Upper lobe of left lung (tissue), 6 donors: ENCODE measurements around the gene PRPH. TPM values are rescaled to one million over a fixed set of nuclear protein-coding genes. Genes with fewer than 3 reads are reported as not detected.
A peak's percentile ranks its signal among the peaks of the same experiment; 100 is the strongest.

ENCODE experiments used
- ATAC-seq, 2 donors: fragments of 200-7000 bp; cut with Tn5 transposase; one replicate each; pipeline ENCODE4 v1.9.1; 2022; ENCODE audit warnings: mild to moderate bottlenecking in 2 of 2, moderate library complexity in 2 of 2; ENCODE audit not compliant: low FRiP score in 2 of 2
- DNase-seq, 2 donors: peaks; one replicate each; pipeline ENCODE4 v3.0.0-alpha.2; 2019 to 2020
- H3K27ac ChIP-seq, 4 donors: fragments of 200-600 bp; sonication (generic); one replicate each; pipeline ENCODE4 v1.5.1; 2016 to 2019
- H3K27me3 ChIP-seq, 4 donors: fragments of 200-600 bp; sonication (generic); one replicate each; pipeline ENCODE4 v1.5.1; 2017 to 2019
- H3K36me3 ChIP-seq, 4 donors: fragments of 200-600 bp; sonication (generic); one replicate each; pipeline ENCODE4 v1.5.1; 2016 to 2019
- H3K4me1 ChIP-seq, 4 donors: fragments of 200-600 bp; sonication (generic); one replicate each; pipeline ENCODE4 v1.5.1; 2018 to 2019
- H3K4me3 ChIP-seq, 4 donors: fragments of 200-600 bp; sonication (generic); one replicate each; pipeline ENCODE4 v1.5.1; 2017 to 2019; ENCODE audit warnings: mild to moderate bottlenecking in 2 of 4, moderate library complexity in 1 of 4
- H3K9me3 ChIP-seq, 4 donors: fragments of 200-600 bp; sonication (generic); one replicate each; pipeline ENCODE4 v1.5.1; 2018 to 2019
- CTCF ChIP-seq, 6 experiments: fragments of 450-650 bp in 4 of 6; fragments of 200-600 bp in 2 of 6; sonication (generic) in 2 of 6; IDR thresholded peaks; one replicate each; pipeline ENCODE4 v1.5.1; 2016 to 2019; ENCODE audit warnings: antibody characterized with exemption in 6 of 6
- EP300 ChIP-seq, 4 donors: sonication (generic); formaldehyde crosslinking; IDR thresholded peaks; one replicate each; pipeline ENCODE4 v1.5.1; 2017; ENCODE audit warnings: antibody characterized with exemption in 4 of 4, control low read depth in 2 of 4
- POLR2A ChIP-seq, 4 donors: fragments of 450-650 bp; IDR thresholded peaks; one replicate each; pipeline ENCODE4 v1.5.1; 2016 to 2017; ENCODE audit warnings: antibody characterized with exemption in 4 of 4, mild to moderate bottlenecking in 2 of 4
- POLR2AphosphoS5 ChIP-seq, 2 donors: sonication (generic); formaldehyde crosslinking; IDR thresholded peaks; one replicate each; pipeline ENCODE4 v1.5.1; 2017; ENCODE audit warnings: antibody characterized with exemption in 2 of 2
- WGBS, 2 donors: methylation state at CpG; one replicate each; pipeline ENCODE4 v1.1.5; 2017 to 2018; 5-methylcytosine and 5-hydroxymethylcytosine counted together
- total RNA-seq, 6 donors: library from RNA; depleted of rRNA in 4 of 6; stranded (reverse); fragments of >200 nt in 4 of 6; gene quantifications; one replicate each; pipeline versions ENCODE4 v1.1.0 to v1.2.1, GENCODE V29; 2016 to 2021
- donor health status: DM: no; HTN: no; CAD: no; lungs with moderate emphysema.
- donor health status: DM: no; HTN: yes; CAD: no; lungs with severe emphysema.

Gene PRPH
- total RNA-seq, 6 donors from 2014 or later, result 0.27 to 1.2 TPM; not detected in 4

- no peak overlapping the region for H3K4me3 ChIP-seq
- 29 to 33% methylated on average over 11 to 14 of the region's 18 CpGs for WGBS, 2 donors
- H3K27ac ChIP-seq, result peak overlapping the region in 2 of 4 donors; percentile 28 to 55
- DNase-seq (peak in 1 of 2 donors; percentile 48), ATAC-seq (peak; percentile 17 to 25)
- no peaks in the 10 kb centered on the region for H3K9me3 ChIP-seq
- H3K27me3 ChIP-seq, result peaks cover 0 to 41% (median 31%) of the 10 kb centered on the region in 4 donors
- TF ChIP-seq CTCF (IDR thresholded peaks at IDR 0.05), result no peak
- TF ChIP-seq EP300 (IDR thresholded peaks at IDR 0.05), result no peak
- no peak for TF ChIP-seq POLR2AphosphoS5 (IDR thresholded peaks at IDR 0.05)
- TF ChIP-seq POLR2A (IDR thresholded peaks at IDR 0.05), result no peak
- H3K4me1 ChIP-seq, result peaks cover 21 to 44% (median 29%) of the 10 kb centered on the region in 4 donors
- H3K36me3 ChIP-seq, result no peaks in the 10 kb centered on the region
Measured at GRCh38 chr12:49293056-49293956, 1.6 kb upstream of the PRPH start.

GRCh38 chr12:49294086-49294803 lies 702 bp upstream of the PRPH start:
- WGBS, 2 donors, result 40 to 77% methylated on average over 1 to 8 of the region's 8 CpGs
- H3K4me1 ChIP-seq, result peaks cover 21 to 46% (median 29%) of the 10 kb centered on the region in 4 donors
- ATAC-seq, result no peak

GRCh38 chr12:49294804-49295081 lies 204 bp upstream of the PRPH start:
- no peak for DNase-seq
- no peak for ATAC-seq
- H3K27ac ChIP-seq, result no peak overlapping the region
- H3K4me3 ChIP-seq, result no peak overlapping the region
- peaks cover 21 to 46% (median 29%) of the 10 kb centered on the region in 4 donors for H3K4me1 ChIP-seq
- WGBS, 2 donors, result 67 to 71% methylated on average over 1 to 5 of the region's 5 CpGs
- no peak for TF ChIP-seq EP300 (IDR thresholded peaks at IDR 0.05)
- TF ChIP-seq POLR2AphosphoS5 (IDR thresholded peaks at IDR 0.05), result no peak
- TF ChIP-seq CTCF (IDR thresholded peaks at IDR 0.05), result no peak
- no peak for TF ChIP-seq POLR2A (IDR thresholded peaks at IDR 0.05)
- no peaks in the 10 kb centered on the region for H3K9me3 ChIP-seq
- H3K36me3 ChIP-seq, result no peaks in the 10 kb centered on the region
- H3K27me3 ChIP-seq, result peaks cover 0 to 42% (median 34%) of the 10 kb centered on the region in 4 donors

More at GRCh38 chr12:49294086-49294803, 702 bp upstream of the PRPH start:
- H3K9me3 ChIP-seq, result no peaks in the 10 kb centered on the region
- H3K4me3 ChIP-seq, result no peak overlapping the region
- TF ChIP-seq CTCF (IDR thresholded peaks at IDR 0.05) (no peak), POLR2AphosphoS5 (IDR thresholded peaks at IDR 0.05) (no peak), POLR2A (IDR thresholded peaks at IDR 0.05) (no peak), EP300 (IDR thresholded peaks at IDR 0.05) (no peak)
- DNase-seq, result no peak
- H3K27me3 ChIP-seq, result peaks cover 0 to 42% (median 34%) of the 10 kb centered on the region in 4 donors
- no peaks in the 10 kb centered on the region for H3K36me3 ChIP-seq
- H3K27ac ChIP-seq, result peak overlapping the region in 1 of 4 donors; percentile 28

- H3K4me1 ChIP-seq, result peaks cover 21 to 46% (median 29%) of the 10 kb centered on the region in 4 donors
- 20 to 23% methylated on average over 13 to 53 of the region's 54 CpGs for WGBS, 2 donors
- no peak for TF ChIP-seq POLR2A (IDR thresholded peaks at IDR 0.05)
- peak; percentile 58 to 80 (median 68) for TF ChIP-seq CTCF (IDR thresholded peaks at IDR 0.05)
- TF ChIP-seq EP300 (IDR thresholded peaks at IDR 0.05), result no peak
- TF ChIP-seq POLR2AphosphoS5 (IDR thresholded peaks at IDR 0.05), result no peak
- peak; percentile 58 to 91 for DNase-seq
- H3K4me3 ChIP-seq, result peak overlapping the region in 3 of 4 donors; percentile 6 to 27 (median 12)
- H3K36me3 ChIP-seq, result no peaks in the 10 kb centered on the region
- no peak overlapping the region for H3K27ac ChIP-seq
- H3K9me3 ChIP-seq, result no peaks in the 10 kb centered on the region
- peak in 1 of 2 donors; percentile 56 for ATAC-seq
- peaks cover 0 to 42% (median 34%) of the 10 kb centered on the region in 4 donors for H3K27me3 ChIP-seq
Measured at GRCh38 chr12:49296034-49296835, 1.3 kb downstream of the PRPH start.
